ENCODE results near the gene PDCD1. TPM values are rescaled to one million over a fixed set of nuclear protein-coding genes. Genes with fewer than 3 reads are reported as not detected.

The PDCD1 gene
- total and polyA plus RNA-seq, 10 of the 15 experiments (the other 5 are each of a cell fraction or from before 2014, with no cell fraction given), result 0.62 to 6.4 (median 2.9) TPM; not detected in 2

DNA sequence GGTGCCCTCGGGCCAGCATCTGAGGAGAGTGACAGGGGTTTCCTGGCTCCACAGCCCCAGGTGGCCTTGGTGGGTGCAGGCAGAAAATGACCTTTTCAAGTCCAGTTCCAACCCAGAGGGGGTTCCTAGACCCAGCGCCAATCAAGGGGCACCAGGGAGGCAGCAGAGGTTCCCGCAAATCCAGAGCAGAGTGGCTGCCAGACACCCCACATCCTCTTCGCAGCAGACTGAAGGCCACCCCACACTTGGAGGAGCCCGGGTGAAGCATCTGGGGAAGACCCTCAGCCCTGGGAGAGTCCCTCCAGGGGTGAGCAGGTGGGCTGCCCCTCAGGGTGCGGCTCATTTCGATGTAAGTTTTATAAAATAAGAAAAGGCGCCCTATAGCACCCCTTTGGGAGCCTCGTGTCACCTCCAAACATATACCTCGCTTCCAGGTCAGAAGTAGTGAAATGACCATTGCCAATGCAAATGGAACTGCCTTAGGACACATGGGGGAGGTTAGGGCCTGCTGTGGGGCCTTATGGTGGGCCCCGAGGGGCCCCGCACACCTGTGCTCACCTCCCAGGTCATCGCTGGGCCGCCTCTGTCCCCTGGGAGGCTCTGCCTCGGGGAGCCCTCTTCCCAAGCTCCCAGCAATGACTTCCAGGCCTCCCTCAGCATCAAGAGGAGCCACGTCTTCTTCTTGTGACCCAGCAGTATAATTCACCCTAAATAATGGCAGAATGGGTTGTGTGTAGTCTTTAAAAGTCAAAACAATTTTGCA, 21.8 kb upstream of the PDCD1 start:
- H2AFZ ChIP-seq (ENCODE audit: control insufficient read depth, low read depth, low read length), result peak overlapping the region; percentile 97
- no peaks in the 10 kb centered on the region; the same call in 1 of the 2 replicates for H3K79me2 ChIP-seq (ENCODE audit: control insufficient read depth, insufficient read depth, low read length)
- DNase-seq (ENCODE audit: low read depth, low spot score) (no peak), ATAC-seq (no peak), FAIRE-seq (no peak)
- H3K27me3 ChIP-seq (replicated peaks in 1 of 2; ENCODE audit: control insufficient read depth in 2 of 2, insufficient read depth in 2 of 2, low read length in 1 of 2), result no peaks in the 10 kb centered on the region
- peaks cover 6% of the 10 kb centered on the region for H3K4me1 ChIP-seq (ENCODE audit: control insufficient read depth, insufficient read depth, low read length)
- H3K36me3 ChIP-seq (ENCODE audit: control insufficient read depth in 2 of 2, insufficient read depth in 2 of 2, low read length in 1 of 2), result no peaks in the 10 kb centered on the region
- ChIA-PET RAD21 (ENCODE audit: unreplicated experiment) (interaction anchor here (1.2 to 1.4 kb wide), 2 partner anchors 146 to 181 kb away, joined by 3 read pairs; partner anchors contain the start of gene D2HGDH), POLR2A (interaction anchor here (1.0 to 1.5 kb wide), 2 partner anchors 178 to 194 kb away, joined by 3 to 4 read pairs; partner anchors contain the start of genes DTYMK and ING5), CTCF (interaction anchor here (1.0 to 3.0 kb wide), 5 partner anchors 13 to 236 kb away, joined by 3 to 21 read pairs (median 8); partner anchors contain the start of gene ING5), SMC1A (ENCODE audit: uncharacterized antibody, unreplicated experiment) (interaction anchor here (0.6 kb wide), 1 partner anchor 281 kb away, joined by 3 read pairs; no protein-coding TSS in a partner anchor)
- no peaks in the 10 kb centered on the region for H4K20me1 ChIP-seq (ENCODE audit: control insufficient read depth, insufficient read depth)
- peak overlapping the region; percentile 84 for H3K4me2 ChIP-seq (ENCODE audit: control insufficient read depth, insufficient read depth)
- peak overlapping the region; percentile 84 for H3K27ac ChIP-seq (ENCODE audit: control insufficient read depth, insufficient read depth)
- H3K9ac ChIP-seq (ENCODE audit: control insufficient read depth, insufficient read depth, low read length), result peak overlapping the region; percentile 30
- WGBS (ENCODE audit: insufficient coverage, insufficient replicate concordance, low lambda C conversion rate, missing lambda C conversion rate), result 27% methylated on average over 16 of the region's 16 CpGs
- BruUV-seq (replicated peaks), result TSS peak; percentile 87
- in situ Hi-C loops (cut with MboI), result no loop called here
- peak overlapping the region; percentile 95 for H3K4me3 ChIP-seq
- 0 out of 2 replicates have a peak, but pooled peaks have one; percentile 53 for TF ChIP-seq MTA3 (IDR thresholded peaks at IDR 0.05; ENCODE audit: borderline replicate concordance, low read length)
- no peak for TF ChIP-seq CHD1 (IDR thresholded peaks at IDR 0.05; ENCODE audit: low read depth, low read length)
- TF ChIP-seq, protein P1, sequence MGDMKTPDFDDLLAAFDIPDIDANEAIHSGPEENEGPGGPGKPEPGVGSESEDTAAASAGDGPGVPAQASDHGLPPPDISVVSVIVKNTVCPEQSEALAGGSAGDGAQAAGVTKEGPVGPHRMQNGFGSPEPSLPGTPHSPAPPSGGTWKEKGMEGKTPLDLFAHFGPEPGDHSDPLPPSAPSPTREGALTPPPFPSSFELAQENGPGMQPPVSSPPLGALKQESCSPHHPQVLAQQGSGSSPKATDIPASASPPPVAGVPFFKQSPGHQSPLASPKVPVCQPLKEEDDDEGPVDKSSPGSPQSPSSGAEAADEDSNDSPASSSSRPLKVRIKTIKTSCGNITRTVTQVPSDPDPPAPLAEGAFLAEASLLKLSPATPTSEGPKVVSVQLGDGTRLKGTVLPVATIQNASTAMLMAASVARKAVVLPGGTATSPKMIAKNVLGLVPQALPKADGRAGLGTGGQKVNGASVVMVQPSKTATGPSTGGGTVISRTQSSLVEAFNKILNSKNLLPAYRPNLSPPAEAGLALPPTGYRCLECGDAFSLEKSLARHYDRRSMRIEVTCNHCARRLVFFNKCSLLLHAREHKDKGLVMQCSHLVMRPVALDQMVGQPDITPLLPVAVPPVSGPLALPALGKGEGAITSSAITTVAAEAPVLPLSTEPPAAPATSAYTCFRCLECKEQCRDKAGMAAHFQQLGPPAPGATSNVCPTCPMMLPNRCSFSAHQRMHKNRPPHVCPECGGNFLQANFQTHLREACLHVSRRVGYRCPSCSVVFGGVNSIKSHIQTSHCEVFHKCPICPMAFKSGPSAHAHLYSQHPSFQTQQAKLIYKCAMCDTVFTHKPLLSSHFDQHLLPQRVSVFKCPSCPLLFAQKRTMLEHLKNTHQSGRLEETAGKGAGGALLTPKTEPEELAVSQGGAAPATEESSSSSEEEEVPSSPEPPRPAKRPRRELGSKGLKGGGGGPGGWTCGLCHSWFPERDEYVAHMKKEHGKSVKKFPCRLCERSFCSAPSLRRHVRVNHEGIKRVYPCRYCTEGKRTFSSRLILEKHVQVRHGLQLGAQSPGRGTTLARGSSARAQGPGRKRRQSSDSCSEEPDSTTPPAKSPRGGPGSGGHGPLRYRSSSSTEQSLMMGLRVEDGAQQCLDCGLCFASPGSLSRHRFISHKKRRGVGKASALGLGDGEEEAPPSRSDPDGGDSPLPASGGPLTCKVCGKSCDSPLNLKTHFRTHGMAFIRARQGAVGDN (IDR thresholded peaks at IDR 0.05), result no peak
- no peak for TF ChIP-seq CHD2 (IDR thresholded peaks at IDR 0.05; ENCODE audit: borderline replicate concordance, low read depth, low read length)
- no peak for TF ChIP-seq ZZZ3 (IDR thresholded peaks at IDR 0.05; ENCODE audit: control insufficient read depth, insufficient read length, low read depth)
- TF ChIP-seq POLR2A (IDR thresholded peaks at IDR 0.05; ENCODE audit: low read depth, low read length), result no peak
- TF ChIP-seq FOXM1 (IDR thresholded peaks at IDR 0.05; ENCODE audit: low read depth, low read length), result no peak
- no peak for TF ChIP-seq SMARCA5 (IDR thresholded peaks at IDR 0.05)
- intact Hi-C loops (cut with micrococcal nuclease; ENCODE audit: unreplicated experiment), result loop anchor here (1.0 to 5.0 kb wide), 5 partner anchors 146 to 523 kb away; partner anchors contain the start of genes D2HGDH, DTYMK, FARP2 and STK25
- H3K9me3 ChIP-seq (replicated peaks; ENCODE audit: control insufficient read depth, insufficient read depth, low read length), result no peaks in the 10 kb centered on the region
